Measurements from ENCODE around the gene IFNA6.
"Not testable (repeated sequence)": the region's sequence is repeated elsewhere in the genome, so short reads cannot be mapped to it uniquely, and the experiment has no call there.

The IFNA6 gene

GRCh38 chr9:21350787-21351186 lies at the start of gene IFNA6:
Gene IFNA6 (minus strand): TSS chr9:21350887. CDS start chr9:21350887, 0 bp downstream.
- no peak for DNase-seq (ENCODE audit: low read depth)

- DNase-seq (ENCODE audit: low read depth) = no peak
Observed at GRCh38 chr9:21399956-21400355, 49.3 kb upstream of the IFNA6 start.

GRCh38 chr9:21398955-21399489 lies 48.3 kb upstream of the IFNA6 start:
- DNase-seq (ENCODE audit: low read depth) = no peak

GRCh38 chr9:21395778-21396717 lies 45.4 kb upstream of the IFNA6 start:
- DNase-seq (ENCODE audit: low read depth) = peak; percentile 23

GRCh38 chr9:21392270-21392669 lies 41.6 kb upstream of the IFNA6 start:
- DNase-seq (ENCODE audit: low read depth) = no peak

GRCh38 chr9:21385131-21385670 lies 34.5 kb upstream of the IFNA6 start, which contains the start of gene IFNA2:
Gene IFNA2 (minus strand): TSS chr9:21385398. CDS start chr9:21385329, 69 bp downstream.
- no peak for DNase-seq (ENCODE audit: low read depth)

- no peak for DNase-seq (ENCODE audit: low read depth)
Observed at GRCh38 chr9:21383627-21384026, 32.9 kb upstream of the IFNA6 start.

GRCh38 chr9:21381448-21382339 lies 31.0 kb upstream of the IFNA6 start:
- no peak for DNase-seq (ENCODE audit: low read depth)

- DNase-seq (ENCODE audit: low read depth) = not testable (repeated sequence)
Observed at GRCh38 chr9:21371467-21371866, 20.8 kb upstream of the IFNA6 start.

GRCh38 chr9:21367957-21368356 lies 17.3 kb upstream of the IFNA6 start, which contains the start of gene IFNA13:
Gene IFNA13 (minus strand): TSS chr9:21368057. CDS start chr9:21368010, 47 bp downstream.
- no peak for DNase-seq (ENCODE audit: low read depth)

- DNase-seq (ENCODE audit: low read depth) = not testable (repeated sequence)
Observed at GRCh38 chr9:21367169-21367568, 16.5 kb upstream of the IFNA6 start.

GRCh38 chr9:21362287-21362686 lies 11.6 kb upstream of the IFNA6 start:
- DNase-seq (ENCODE audit: low read depth) = no peak

GRCh38 chr9:21357479-21358460 lies 7.1 kb upstream of the IFNA6 start:
- DNase-seq (ENCODE audit: low read depth) = no peak

- DNase-seq (ENCODE audit: low read depth) = no peak
Observed at GRCh38 chr9:21348430-21348970, 2.2 kb downstream of the IFNA6 start.

GRCh38 chr9:21340735-21341134 lies 10.0 kb downstream of the IFNA6 start:
- DNase-seq (ENCODE audit: low read depth) = no peak

- DNase-seq (ENCODE audit: low read depth) = no peak
Observed at GRCh38 chr9:21336457-21336856, 14.2 kb downstream of the IFNA6 start.

GRCh38 chr9:21334701-21335632 lies 15.7 kb downstream of the IFNA6 start, which contains the start of gene KLHL9:
Gene KLHL9 (minus strand): TSS chr9:21335404. CDS start chr9:21334859, 545 bp downstream.
- DNase-seq (ENCODE audit: low read depth) = peak; percentile 75

GRCh38 chr9:21333226-21333625 lies 17.5 kb downstream of the IFNA6 start:
- DNase-seq (ENCODE audit: low read depth) = no peak

All from stimulated activated CD8-positive, alpha-beta memory T cell treated with anti-CD3 and anti-CD28 coated beads, Interleukin-15, amount 100 ng/mL, for 24 hours (primary cell).